MM.1S (cell line): ENCODE measurements around the gene FOXN3.

Source experiments
- EZH2 ChIP-seq: fragments of 300-600 bp; sonication (generic); optimal IDR thresholded peaks from 2 replicates; pipeline ENCODE3; 2017; ENCODE audit warnings: low read depth, mild to moderate bottlenecking, antibody characterized with exemption, low read length, mixed read lengths
- TF ChIP-seq, protein P1 (sequence below): fragments of 300-600 bp; sonication (generic); IDR thresholded peaks from 2 replicates; pipeline ENCODE4 v1.5.1; 2016; ENCODE audit warnings: antibody characterized with exemption, low read length, mixed read lengths

DNA sequence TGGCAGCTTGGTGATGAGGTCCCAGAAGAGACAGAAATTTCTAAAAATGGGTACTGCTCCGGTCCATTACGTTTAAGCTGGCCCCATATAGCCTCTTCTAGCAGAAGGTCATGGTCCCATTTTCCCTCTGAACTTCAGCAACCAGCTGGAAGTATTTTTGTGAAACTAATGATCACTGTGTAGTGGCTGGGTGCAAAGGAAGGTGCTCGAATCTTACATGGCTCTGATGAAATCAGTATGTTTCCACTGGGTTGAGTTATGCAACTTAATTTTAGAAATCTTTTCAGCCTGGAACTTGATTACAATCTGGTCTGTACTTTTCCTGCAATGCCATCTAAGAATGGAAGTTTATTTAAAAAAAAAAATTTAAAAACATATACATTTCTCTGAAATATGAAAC, 228.5 kb downstream of the FOXN3 start:
- TF ChIP-seq, protein P1, sequence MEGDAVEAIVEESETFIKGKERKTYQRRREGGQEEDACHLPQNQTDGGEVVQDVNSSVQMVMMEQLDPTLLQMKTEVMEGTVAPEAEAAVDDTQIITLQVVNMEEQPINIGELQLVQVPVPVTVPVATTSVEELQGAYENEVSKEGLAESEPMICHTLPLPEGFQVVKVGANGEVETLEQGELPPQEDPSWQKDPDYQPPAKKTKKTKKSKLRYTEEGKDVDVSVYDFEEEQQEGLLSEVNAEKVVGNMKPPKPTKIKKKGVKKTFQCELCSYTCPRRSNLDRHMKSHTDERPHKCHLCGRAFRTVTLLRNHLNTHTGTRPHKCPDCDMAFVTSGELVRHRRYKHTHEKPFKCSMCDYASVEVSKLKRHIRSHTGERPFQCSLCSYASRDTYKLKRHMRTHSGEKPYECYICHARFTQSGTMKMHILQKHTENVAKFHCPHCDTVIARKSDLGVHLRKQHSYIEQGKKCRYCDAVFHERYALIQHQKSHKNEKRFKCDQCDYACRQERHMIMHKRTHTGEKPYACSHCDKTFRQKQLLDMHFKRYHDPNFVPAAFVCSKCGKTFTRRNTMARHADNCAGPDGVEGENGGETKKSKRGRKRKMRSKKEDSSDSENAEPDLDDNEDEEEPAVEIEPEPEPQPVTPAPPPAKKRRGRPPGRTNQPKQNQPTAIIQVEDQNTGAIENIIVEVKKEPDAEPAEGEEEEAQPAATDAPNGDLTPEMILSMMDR, result no peak
- no peak for TF ChIP-seq EZH2
